GF-D8 (cell line): ENCODE results near the gene SEMA6A.

ENCODE experiments used
- DNase-seq: peaks from one replicate; lab custom pipeline; 2025; lab: John Stamatoyannopoulos, UW

The SEMA6A gene

GRCh38 chr5:116404016-116404415 lies 170.6 kb downstream of the SEMA6A start:
- DNase-seq = no peak

- DNase-seq = no peak
Measured at GRCh38 chr5:116402235-116402634, 172.4 kb downstream of the SEMA6A start.

GRCh38 chr5:116401576-116401975 lies 173.0 kb downstream of the SEMA6A start:
- no peak for DNase-seq

GRCh38 chr5:116396476-116397099 lies 178.0 kb downstream of the SEMA6A start:
- no peak for DNase-seq

- DNase-seq = no peak
Measured at GRCh38 chr5:116395631-116396203, 178.9 kb downstream of the SEMA6A start.

- DNase-seq = no peak
Measured at GRCh38 chr5:116395226-116395625, 179.4 kb downstream of the SEMA6A start.

- DNase-seq = no peak
Measured at GRCh38 chr5:116394186-116394867, 180.3 kb downstream of the SEMA6A start.
